Activated CD8-positive, alpha-beta memory T cell treated with anti-CD3 and anti-CD28 coated beads for 24 hours (primary cell): ENCODE results near the gene TMEM9B.
"Not testable (repeated sequence)": the region's sequence is repeated elsewhere in the genome, so short reads cannot be mapped to it uniquely, and the experiment has no call there.

Experiments
- DNase-seq: peaks from one replicate; pipeline ENCODE4 v3.0.0-alpha.2; 2020

TMEM9B gene

DNA sequence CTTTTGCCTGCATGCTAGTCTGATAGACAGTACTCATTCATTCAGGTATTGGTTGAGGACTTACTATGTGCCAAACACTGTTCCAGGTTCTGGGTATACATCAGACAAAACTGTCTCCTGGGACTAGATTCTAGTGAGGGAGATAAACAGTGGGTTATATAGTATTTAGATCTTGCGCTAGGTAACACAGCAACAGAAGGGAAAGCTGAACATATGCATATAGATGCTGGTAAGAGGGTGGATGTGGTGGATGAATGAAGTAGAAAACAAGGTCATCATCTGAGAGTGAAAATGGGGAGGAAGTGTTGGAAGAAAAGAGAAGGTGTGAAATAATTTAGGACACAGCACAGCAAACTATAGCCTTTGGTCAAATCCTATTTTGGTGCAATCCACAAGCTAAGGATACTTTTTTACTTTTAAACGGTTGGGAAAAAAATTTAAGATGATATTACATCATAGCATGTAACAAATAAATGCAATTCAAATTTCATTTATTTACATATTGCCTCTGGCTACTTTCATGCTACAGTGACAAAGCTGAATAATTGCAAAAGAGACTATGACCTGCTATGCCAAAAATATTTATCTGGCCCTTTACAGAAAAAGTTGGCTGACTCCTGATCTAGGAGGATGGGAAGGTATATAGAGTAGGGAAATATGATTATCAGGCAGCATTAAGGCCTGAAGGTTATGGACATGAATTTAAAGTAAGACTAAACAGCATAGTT is 7.1 kb upstream of the TMEM9B start:
- no peak for DNase-seq

DNA sequence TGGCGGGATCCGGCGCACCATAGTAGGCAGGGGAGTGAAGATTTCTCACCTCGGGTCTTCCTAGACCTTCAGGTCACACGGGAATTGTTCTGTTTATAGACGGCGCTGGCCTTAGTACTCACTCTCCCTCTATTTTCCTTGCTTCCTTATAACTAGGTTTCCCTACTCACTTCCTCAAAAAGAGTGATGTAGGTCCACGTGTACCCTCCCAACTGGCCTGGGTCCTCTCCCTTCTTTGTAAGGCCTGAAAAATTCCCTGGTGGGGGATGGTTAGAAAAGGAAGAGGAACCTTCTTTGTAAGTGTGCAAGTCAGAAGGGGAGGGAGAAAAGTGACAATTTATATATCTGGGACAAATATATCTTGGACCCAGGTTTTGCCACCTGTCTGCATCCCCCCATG is 2.9 kb upstream of the TMEM9B start:
- DNase-seq, result no peak

DNA sequence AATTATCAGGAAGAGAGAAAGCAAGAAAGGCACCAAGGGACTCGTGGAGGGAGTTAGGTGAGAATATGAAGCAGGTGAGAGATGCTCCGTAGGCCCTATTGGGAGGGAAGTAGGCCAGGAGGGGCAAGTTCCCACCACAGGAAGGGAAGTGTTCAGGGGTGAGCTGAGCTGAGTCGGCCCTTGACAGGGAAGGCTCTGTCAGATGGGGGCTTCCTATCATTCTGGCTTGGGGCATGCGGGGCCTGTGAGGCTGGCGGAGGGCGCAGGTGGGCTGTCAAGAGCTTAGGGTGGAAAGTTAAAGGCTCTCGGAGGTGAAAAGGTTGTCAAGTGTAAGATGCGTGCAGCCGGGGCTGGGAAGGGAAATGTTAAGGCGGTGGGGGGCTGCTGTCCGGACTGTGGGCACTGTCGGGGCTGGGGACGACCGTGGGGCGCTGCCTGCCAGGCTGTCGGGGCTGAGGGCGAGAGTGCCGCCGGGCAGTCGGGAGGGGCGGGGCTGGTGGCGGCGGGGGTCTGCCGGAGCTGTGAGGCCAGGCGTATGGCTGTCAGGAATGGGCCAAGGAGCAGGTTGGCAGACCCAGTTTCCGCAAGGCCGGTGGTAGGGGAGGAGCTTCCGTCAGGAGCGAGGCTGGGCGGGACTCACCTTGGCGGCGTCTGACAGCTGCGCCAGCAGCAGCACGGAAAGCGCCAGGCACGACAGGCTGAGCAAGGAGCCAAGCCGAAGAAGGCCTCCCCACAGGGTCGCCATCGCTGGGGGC is 496 bp downstream of the TMEM9B start:
- DNase-seq, result no peak

DNA sequence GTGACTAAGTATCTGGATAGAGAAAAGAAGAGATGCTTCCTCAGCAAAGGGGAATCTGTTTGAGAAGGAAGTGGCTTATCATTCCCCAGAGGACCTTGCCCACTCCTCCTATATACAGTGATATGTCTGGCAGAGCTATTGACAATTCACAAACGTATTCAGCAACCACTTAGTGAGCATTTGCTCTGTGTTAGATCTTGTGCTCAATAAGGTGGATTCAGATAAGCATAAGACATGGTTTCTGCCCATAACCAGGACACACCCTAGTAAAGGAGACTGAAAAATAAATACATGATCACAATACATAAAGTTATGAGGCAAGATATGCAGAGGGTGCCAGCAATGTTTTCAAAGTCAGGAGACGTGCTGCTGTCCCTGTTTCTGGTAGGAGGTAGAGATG is 1.4 kb downstream of the TMEM9B start:
- DNase-seq, result no peak

DNA sequence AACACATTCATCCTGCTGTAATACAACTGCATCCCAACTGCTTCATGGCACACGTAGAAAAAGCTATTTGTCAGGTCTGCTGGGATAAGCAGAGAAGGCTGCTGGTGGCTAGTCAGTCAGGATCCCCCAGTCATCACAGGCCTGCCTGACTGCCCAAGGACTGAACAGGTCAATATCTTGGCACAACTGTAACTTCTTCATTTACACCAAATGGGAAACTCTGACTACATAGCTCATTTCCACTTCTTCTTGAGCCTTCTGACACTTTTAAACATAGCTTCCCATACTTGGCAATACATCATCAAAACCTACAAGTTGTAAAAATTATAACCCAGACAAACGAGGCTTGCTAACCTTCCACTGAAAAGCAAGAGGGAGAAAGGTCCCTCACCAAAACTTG is 2.8 kb downstream of the TMEM9B start:
- no peak for DNase-seq

DNA sequence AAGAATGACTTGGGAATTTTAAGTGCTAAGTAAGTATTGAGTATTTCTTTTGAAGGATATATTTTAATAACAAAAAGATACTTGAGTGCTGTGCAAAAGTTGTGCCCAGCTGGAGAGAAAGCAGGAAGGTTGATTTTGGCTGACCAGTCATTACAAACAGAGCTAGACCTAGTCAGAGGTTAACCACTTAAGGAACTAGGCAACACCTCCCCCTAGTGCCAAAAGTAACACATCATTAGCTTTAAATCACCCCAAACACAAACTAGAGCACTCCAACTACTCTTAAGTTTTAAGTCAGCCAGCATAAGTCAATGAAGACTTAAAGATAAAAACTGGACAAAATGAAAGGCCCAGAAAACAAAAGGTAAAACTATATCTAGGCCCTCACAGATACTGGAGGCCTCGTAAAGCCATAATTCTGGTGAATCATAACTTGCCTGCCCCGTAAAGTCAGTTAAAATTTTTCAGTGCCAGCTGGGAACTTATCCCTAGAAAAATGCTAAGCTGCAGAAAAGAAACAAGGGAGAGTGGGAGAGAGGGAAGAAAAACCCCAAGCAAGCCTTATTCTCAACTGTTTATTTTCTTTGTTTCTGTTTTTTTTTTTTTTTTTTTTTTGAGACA is 4.6 kb downstream of the TMEM9B start:
- DNase-seq, result no peak

DNA sequence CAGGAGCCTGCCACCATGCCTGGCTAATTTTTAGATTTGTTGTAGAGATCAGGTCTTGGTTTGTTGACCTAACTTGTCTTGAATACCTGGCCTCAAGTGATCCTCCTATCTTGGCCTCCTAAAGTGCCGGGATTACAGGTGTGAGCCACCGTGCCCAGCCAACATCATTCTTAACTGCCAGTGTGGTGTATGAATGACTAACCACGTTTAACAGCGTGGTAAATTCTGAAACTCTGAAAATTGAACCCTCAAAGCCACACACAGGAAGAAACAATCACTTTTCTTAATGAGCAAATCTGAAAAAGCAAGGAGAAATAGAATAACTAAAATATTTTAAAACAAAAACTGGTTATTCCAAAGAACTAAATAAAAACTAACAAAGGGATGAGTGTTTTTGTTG is 7.4 kb downstream of the TMEM9B start:
- no peak for DNase-seq

DNA sequence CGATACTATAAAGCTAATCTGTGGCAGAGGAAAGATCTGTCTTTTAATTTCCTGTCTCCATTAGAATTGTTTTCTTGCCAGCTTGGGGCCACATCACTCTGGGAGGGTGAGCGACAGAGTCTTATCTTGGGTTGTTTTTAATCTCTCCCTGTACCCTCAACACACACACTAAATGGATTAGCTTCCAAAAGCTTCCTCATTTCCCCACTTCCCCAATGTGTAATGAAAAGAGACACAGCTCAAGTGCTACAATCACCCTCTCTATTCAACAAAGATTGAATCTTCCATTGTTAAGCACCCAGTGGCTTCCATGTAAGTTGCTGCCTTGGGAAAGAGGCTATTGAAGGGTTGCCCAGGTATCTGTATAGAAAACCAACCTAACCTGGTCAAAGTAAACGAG is 15.4 kb downstream of the TMEM9B start:
- DNase-seq, result no peak

DNA sequence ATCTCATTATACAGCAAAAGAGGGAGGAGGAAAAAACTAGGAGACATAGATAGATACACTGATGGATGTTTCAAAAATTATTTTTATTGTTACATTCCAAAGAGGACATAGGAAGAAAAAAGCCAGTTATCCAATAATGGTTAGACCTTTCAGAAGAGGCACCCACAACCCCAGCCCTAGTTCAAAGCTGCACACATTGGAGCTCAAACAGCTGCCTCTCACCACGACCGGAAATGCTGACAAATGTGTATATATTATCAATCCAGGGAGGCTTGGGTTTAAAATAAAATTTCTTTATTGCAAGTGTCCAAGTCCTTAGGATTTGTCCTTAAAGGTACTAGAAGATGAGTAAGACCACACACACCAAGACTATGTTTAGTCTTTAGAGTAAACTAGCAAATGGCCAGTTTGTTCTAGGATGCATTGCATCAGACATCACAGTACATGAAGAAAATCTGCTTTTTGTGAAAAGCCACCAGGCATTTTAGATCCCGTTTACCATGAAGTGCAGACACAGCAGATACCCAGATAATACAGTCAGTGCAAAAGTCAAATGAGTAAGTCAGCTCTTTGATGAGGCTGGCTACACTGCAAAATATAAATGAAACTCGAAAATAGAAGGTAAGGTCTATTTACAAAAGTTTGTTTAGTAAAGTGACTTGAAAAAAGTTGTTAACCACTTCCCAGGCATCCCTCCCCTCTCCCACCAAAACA is 16.9 kb downstream of the TMEM9B start:
- DNase-seq, result no peak

DNA sequence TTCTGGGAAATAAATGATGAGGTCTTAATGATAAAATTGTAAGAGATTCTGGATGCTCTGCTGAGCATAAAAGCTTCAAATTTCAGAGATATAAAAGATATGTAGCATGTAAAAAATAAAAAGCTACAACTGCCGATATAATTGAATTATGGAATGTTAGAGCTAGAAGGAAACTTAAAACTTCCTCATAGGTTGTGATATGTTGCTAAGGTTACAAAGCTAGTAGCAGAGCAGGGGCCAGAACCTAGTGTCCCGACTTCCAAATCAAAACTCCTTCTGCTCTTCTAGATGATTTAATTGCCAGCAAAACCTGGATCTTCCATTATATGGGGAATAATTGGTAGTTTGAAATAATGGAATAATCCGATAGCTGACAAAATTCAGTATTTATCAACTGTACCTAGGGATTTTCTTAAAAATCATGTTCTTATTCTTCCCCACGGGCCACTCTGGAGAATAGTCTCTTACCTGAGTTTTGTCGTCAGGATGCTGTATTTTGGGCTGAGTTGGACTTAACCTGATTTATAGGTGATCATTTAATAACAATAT is 21.6 kb downstream of the TMEM9B start, which contains the start of gene ASCL3:
Gene ASCL3 (minus strand): TSS at position 499 of the 549 bp plus-strand sequence. CDS start 4,855 bp downstream, outside the sequence.
- DNase-seq, result no peak

DNA sequence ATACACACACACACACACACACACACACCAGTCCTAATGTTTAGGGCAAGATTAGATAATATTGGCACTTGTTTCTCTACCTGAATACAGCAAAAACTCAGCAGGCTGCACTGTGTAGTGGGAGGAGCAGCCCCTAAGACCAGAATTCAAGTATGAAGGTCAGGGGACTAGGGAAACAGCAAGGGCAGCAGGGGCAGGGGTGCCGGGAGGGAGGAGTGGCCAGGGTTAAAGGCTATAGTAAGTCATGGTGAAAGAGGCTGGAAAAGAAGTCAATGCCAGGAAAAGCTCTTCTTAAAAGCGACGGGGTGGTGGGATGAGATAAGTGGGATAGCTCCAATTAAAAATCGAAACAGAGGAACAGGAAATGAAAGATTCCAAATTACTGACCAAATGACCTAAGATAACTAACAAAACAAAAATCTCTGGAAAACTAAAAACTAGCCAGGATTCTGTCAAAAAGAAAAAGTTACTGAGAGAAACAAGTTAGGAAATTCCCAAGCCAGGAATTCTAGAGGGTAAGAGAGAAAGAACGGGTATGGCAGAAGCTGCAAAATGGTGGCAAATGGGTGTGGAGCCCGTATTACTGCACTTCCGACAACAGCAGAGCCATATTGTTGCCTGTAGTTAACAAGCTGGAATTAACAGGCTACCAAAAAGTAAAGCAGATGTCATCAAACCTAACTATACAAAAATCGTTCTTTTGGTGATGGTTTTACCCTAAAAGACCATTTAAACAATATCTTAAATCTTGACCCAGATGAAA is 22.7 kb downstream of the TMEM9B start:
- DNase-seq, result no peak

DNA sequence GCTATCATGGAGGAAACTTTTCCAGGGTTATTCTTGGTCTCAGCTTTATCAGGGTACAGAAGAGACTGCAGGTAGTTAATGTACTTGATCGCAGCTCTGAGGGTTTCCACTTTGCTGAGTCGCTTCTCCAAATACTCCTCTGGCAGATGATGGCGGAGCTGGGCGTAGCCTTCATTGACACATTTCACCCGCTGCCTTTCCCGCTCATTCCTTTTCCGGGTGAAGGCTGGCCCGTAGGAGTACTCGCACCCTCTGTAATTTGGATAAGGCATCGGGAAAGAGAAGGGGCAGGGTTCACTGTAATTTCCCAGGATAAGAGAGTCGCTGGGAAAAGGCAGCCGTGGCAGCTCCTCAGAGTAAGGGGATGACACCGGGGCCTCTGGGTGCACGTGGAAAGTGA is 26.6 kb downstream of the TMEM9B start:
- no peak for DNase-seq

DNA sequence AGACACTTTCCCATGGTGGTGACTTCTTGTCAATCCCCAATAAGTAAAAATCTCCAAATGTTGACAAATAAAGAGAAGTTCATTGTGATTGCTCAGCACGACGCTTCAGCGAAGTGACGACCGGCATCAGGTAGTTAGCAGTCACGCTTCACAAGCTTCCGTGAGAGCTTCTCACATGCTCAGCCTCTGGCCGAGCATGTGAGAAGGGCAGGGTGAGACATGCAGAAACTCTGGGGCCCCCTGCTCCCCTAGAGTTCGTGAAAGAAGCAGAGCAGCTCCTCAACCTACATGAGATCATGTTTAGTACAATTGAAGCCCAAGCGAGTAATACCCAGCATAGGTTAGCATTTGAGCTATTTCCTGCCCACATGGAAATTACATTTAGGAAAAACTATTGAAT is 27.1 kb downstream of the TMEM9B start:
- no peak for DNase-seq

DNA sequence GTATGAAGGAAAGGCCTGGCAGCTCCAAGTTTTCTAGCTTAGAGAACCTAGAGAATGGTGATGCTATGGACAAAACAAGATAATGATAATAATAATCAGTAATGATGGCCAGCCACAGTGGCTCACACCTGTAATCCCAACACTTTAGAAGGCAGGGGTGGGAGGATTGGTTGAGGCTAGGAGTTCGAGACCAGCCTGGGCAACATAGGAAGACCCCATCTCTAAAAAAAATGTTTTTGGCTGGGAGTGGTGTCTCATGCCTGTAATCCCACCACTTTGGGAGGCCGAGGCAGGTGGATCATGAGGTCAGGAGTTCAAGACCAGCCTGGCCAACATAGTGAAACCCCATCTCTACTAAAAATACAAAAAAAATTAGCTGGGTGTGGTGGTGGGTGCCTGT is 28.5 kb downstream of the TMEM9B start:
- DNase-seq, result not testable (repeated sequence)

DNA sequence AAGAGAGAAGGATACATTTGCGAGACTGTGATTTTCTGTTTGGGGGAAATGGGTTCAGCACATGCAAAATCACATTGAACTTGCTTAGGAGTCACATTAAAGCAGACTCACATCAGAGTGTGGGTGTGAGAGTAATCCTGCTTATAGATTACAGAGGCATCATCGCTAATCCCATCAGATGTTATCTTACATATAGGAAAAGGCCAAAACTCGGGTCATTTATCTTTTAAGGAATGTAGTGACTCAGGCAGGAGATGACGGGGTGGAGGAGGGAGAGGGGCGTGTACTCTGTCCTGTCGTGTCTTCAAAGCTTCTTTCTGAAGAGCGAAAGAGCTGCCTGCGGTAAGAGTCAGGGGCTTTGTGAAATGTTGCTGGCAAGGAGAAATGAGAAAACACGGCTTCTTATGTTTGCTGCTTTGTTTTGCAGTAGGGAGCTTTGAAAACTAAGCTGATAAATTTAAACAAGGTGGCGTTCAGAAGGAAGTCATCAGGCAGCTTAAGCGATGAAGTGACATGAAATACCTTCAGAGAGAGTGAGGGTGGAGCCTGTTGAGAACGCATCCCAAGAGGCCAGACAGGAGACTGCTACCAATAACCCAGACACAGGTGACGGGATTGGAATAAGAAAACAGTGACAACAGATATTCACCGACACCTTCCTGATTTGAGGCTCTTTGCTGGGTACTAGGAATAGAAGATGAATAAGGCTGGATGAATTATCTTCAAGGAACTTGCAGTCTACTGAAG is 29.3 kb downstream of the TMEM9B start:
- DNase-seq, result no peak

DNA sequence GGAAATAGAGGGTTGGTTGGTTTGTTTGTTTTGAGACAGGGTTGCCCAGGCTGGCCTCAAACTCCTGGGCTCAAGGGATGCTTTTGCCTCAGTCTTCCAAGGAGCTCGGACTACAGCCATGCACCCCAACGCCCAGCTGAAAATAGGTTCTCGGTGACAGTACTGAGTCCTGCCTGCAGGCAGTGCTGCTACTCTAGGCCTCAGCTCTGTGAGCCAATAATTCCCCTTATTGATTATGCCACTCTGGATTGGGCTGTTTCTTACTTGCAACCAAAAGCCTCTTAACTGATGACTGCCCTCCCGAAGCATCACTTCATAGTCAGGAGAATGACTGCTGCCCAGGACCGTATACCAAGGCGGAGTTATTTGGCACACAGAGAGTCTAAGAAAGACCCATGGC is 30.3 kb downstream of the TMEM9B start:
- no peak for DNase-seq

DNA sequence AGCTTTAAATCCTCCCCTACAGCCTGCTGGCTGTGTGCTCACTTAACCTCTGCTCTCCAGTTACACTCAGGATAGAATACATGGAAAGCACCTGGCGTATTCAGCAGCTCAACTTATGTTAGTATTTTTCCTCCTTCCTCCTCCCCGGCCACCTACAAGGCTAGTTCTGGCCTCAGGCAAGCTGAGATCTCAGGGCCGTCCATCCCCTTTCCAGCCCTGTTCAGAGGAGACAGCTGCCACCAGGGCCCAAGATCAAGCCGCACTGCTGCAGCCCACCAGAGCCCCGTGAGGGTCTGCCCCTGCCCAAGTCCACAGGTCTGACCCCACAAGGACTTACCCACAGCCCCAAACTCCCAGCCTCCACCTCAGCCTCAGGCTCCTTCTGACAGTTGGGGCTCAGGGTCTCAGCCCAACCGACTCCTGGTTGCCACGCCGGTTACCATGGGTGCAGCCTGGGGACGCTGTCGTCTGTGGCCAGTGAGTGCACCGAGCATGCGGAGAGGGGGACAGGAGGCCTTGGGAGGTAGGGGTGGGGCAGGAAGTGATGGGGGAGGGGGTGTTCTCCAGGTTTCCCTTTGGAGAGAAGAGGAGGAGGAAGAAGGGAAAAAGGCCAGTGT is 31.6 kb downstream of the TMEM9B start, which contains the start of gene C11orf16:
Gene C11orf16 (minus strand): TSS at position 384 of the 617 bp plus-strand sequence. CDS start 639 bp downstream, outside the sequence.
- no peak for DNase-seq

DNA sequence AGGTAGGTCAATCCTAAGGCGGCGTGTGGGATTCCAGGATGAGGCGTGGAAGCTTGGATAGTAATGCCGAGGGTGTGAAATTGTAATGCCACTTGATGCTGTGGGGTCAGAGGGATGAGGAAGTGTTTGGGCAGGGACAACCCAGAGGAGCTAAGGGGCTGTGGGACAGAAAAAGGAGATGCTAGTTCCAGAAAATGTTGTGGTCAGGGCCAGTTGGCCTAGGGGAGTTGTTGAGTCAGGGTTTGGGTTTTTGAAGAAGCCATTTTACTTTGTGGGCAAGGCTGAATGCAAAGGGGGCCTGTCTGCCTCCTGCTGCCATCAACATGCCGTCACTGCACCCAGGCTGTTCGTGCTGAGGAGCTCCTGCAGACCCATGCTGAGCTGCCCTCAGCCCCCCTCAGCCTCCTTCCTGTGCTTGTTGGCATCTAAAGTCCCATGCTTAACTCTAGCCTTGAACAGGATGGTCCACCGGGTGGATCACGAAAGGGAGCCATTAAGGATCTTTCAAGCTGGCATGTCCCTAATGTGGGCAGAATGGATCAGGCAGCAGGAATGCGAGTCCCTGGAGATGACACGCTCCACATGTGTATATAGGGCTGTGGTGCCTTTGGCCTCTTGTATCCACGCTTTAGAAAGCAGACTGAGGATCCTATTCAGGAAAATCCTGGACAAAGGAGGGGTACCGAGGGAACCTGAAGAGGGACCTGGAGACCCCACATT is 33.6 kb downstream of the TMEM9B start:
- DNase-seq, result no peak

DNA sequence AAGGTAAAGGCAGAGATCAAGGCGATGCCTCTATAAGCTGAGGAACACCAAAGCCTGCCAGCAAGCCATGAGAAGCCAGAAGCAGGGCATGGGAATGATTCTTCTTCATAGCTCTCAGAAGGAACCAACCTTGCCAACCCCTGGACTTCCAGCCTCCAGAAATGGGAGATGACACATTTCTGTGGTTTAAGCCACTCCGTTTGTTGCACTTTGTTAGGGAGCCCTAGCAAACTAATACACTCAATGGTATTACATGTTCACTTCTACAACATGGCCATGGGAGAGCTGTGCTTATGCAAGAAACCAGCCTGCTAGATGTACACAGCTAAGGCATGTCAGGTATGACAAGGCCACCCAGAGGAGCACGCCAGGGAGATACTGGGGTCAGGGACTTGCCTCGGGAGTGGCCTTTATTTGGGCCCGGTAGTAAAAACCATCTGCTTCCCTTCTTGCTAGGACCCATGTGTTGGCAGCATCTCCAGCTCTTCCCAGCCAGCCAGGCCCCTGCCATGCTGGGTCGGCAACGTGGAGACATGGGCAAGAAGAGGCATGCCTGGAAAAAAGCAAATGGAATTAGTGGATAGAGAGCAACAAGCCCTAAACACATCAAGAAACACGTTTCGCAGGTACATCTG is 35.1 kb downstream of the TMEM9B start:
- no peak for DNase-seq

DNA sequence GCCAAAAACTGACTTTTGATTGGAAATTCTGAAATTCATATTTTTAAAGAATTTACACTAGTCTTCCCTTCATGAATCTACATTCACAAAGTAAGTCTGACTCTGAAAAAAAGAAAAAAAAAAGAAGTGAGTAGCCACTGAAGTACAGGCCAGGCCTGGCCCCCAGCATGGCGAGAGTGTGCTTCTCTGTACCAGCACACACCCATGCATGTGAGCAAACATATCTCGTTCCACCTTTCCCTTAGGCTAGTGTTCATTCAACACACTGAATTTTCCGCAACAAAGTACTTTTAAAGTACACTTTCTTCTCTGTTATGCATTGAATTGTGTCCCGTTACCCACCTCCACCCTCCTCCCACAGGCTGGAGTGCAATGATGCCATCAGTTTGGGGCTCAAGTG is 36.0 kb downstream of the TMEM9B start:
- no peak for DNase-seq
